ENCODE results near the gene LRRC4. TPM values are rescaled to one million over a fixed set of nuclear protein-coding genes. Genes with fewer than 3 reads are reported as not detected.

LRRC4 gene
- total and polyA plus RNA-seq, 2 donors (not counting 3 experiments of a cell fraction or from before 2014, with no cell fraction given) = 3.8 to 4.2 TPM

GRCh38 chr7:128005759-128006159, 25.5 kb downstream of the LRRC4 start:
- no TSS peak for BruUV-seq (replicated peaks)
- dilution Hi-C loops (cut with MboI; ENCODE audit: extremely low pct_ligation_motif_present, low sequenced_read_pairs) = no loop called here
- CTCF ChIA-PET = no interaction called here

More at GRCh38 chr7:128005759-128006159, 25.5 kb downstream of the LRRC4 start:
- Histone ChIP-seq H3K4me1 (ENCODE audit: control insufficient read depth, extremely low read depth, insufficient read depth, low read length) (no peaks in the 10 kb centered on the region), H3K4me3 (replicated peaks in 1 of 3; ENCODE audit: insufficient read depth in 1 of 3, low read depth in 1 of 3, low read length in 3 of 3) (no peak overlapping the region), H3K9me1 (replicated peaks; ENCODE audit: control insufficient read depth, extremely low read depth, insufficient read depth, low read length) (no peaks in the 10 kb centered on the region), H3K79me2 (ENCODE audit: control insufficient read depth, insufficient read depth, low read length) (no peaks in the 10 kb centered on the region), H3K27ac (ENCODE audit: insufficient read depth, low read depth, low read length) (no peak overlapping the region), H3K9me3 (replicated peaks; ENCODE audit: control insufficient read depth, insufficient read depth, low read length) (no peaks in the 10 kb centered on the region), H2AFZ (ENCODE audit: low read depth, low read length) (no peak overlapping the region), H3K36me3 (ENCODE audit: control insufficient read depth in 2 of 2, extremely low read depth in 1 of 2, insufficient read depth in 2 of 2, low read length in 2 of 2) (peaks cover 2% of the 10 kb centered on the region in 2 experiments), H4K20me1 (replicated peaks; ENCODE audit: control insufficient read depth, extremely low read depth, insufficient read depth, low read length) (no peaks in the 10 kb centered on the region), H3K9ac (replicated peaks; ENCODE audit: extremely low read depth, insufficient read depth, low read length) (no peak overlapping the region), H3K27me3 (ENCODE audit: control insufficient read depth in 2 of 2, insufficient read depth in 2 of 2, low read length in 2 of 2) (no peaks in the 10 kb centered on the region), H3K4me2 (ENCODE audit: insufficient read depth, low read length) (no peak overlapping the region)
- POLR2A ChIA-PET = no interaction called here
- FAIRE-seq = no peak
- intact Hi-C loops (cut with micrococcal nuclease) = no loop called here
- TF ChIP-seq POLR2AphosphoS5 (IDR thresholded peaks at IDR 0.05; ENCODE audit: insufficient read depth, low read depth, low read length) (no peak), JUN (IDR thresholded peaks at IDR 0.05; ENCODE audit: borderline replicate concordance, insufficient read depth, insufficient read length, low read depth) (no peak), FOS (IDR thresholded peaks at IDR 0.05; ENCODE audit: borderline replicate concordance, insufficient read depth, low read length) (no peak), MYC (IDR thresholded peaks at IDR 0.05; ENCODE audit: low read depth, low read length) (no peak), POLR2A (IDR thresholded peaks at IDR 0.05; ENCODE audit: low read depth, low read length) (no peak), GATA2 (IDR thresholded peaks at IDR 0.05; ENCODE audit: insufficient read depth, insufficient read length, low read depth, low read length) (no peak), EZH2 (IDR thresholded peaks at IDR 0.05; ENCODE audit: borderline replicate concordance, low read depth, low read length, severe bottlenecking) (no peak), CTCF (IDR thresholded peaks at IDR 0.05; ENCODE audit: extremely low read depth in 1 of 2, insufficient read depth in 1 of 2, low read depth in 1 of 2, low read length in 2 of 2) (no peak)
- TF ChIP-seq, protein P1, sequence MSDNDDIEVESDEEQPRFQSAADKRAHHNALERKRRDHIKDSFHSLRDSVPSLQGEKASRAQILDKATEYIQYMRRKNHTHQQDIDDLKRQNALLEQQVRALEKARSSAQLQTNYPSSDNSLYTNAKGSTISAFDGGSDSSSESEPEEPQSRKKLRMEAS (IDR thresholded peaks at IDR 0.05; ENCODE audit: insufficient read depth, insufficient read length) = no peak
- DNase-seq (ENCODE audit: low read depth, low spot score) = no peak
